GM10266 (cell line): Measurements from ENCODE around the gene GLIS2.

Experiments used
- DNase-seq: peaks from one replicate; pipeline ENCODE4 v3.0.0; 2012; ENCODE audit errors: extremely low spot score
- TF ChIP-seq, protein P1 (sequence below): IDR thresholded peaks from 2 replicates; pipeline ENCODE4 v1.5.1; 2012; ENCODE audit warnings: mild to moderate bottlenecking, low read depth; ENCODE audit not compliant: control insufficient read depth, insufficient read depth; ENCODE audit errors: missing control alignments

Gene GLIS2

DNA sequence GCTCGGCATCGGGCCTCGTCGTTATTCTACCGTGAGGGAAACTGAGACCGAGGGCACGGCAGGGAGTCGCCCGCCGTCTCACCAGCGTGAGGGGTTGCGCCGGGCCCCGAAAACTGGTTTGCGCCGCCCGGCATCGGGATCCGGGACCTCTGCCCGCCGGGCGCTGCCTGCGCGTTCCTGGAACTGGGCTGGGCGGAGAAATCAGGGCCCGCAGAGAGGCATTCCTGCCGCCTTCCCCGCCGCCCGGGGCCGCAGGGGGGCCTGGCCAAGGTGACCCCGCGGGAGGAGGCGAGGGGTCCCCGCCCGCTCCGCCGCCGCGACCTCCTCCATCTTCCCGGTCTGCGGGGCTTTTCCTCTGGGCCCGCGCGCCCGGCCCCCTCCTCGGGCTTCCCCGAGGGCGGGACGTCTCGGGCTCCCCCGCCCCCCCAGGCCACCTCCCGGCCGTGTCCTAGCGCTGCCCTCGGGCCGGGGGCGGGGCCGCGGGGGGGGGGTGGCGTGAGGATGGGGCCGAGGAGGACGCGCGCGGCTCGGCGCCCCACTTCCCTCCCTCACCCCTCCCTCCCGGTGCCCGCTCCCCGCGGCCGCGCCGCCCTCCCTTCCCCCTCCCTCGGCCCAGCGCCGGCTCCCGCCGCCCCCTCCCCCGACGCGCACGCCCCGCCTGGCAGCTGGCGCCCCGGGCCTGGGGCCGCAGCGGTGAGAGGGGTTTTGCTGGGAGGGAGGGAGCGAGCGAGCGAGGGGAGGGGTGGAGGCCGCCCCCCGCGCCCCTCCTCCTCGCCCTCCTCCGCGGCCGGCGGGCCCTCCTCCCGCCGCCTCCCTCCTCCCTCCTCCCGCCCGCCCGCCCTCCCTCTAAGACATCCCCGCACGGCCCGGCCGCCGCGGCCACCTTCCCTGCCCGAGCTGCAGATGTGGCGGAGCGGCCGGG lies at the start of gene GLIS2:
GLIS2 (plus strand) TSS at position 882 of the 922 bp plus-strand sequence. CDS start 16,214 bp downstream, outside the sequence.
- TF ChIP-seq, protein P1, sequence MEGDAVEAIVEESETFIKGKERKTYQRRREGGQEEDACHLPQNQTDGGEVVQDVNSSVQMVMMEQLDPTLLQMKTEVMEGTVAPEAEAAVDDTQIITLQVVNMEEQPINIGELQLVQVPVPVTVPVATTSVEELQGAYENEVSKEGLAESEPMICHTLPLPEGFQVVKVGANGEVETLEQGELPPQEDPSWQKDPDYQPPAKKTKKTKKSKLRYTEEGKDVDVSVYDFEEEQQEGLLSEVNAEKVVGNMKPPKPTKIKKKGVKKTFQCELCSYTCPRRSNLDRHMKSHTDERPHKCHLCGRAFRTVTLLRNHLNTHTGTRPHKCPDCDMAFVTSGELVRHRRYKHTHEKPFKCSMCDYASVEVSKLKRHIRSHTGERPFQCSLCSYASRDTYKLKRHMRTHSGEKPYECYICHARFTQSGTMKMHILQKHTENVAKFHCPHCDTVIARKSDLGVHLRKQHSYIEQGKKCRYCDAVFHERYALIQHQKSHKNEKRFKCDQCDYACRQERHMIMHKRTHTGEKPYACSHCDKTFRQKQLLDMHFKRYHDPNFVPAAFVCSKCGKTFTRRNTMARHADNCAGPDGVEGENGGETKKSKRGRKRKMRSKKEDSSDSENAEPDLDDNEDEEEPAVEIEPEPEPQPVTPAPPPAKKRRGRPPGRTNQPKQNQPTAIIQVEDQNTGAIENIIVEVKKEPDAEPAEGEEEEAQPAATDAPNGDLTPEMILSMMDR = no peak
- peak; percentile 82 for DNase-seq

DNA sequence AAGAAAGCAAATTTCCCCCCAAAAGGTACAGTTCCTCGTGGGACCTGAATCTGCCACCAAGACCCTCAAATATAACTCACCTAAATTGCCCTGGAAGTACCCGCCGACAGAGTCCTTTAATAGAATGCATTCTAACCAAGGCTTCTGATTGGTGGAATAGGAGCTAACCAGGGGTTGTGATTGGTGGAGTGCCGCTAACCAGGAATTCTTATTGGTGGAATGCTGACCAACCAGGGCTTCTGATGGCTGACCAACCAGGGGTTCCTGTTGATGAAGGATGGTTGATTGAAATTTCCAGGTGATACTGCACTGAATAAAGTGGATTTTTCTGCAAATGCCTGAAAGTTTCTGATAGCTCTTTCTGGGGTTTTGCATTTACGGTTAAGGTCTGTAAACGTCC lies 49.5 kb upstream of the GLIS2 start:
- TF ChIP-seq, protein P1 = no peak
- DNase-seq = no peak

DNA sequence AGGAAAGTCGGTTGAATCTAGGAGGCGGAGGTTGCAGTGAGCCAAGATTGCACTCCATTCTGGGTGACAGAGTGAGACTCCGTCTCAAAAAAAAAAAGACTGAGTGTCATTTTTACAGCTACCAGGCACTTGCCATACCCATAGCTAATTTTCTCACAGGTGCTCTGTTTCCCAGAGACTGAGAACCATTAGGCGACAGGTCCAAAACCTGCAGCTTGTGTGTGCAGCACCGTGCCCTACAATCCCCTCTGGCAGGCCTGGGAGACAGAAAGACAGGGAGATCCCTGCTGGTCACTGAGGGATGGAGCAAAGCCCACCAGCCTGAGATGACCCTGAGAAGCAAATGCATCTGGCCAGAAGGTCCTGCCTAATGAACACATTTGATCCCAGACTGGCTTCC lies 45.8 kb upstream of the GLIS2 start:
- TF ChIP-seq, protein P1 = no peak
- no peak for DNase-seq

DNA sequence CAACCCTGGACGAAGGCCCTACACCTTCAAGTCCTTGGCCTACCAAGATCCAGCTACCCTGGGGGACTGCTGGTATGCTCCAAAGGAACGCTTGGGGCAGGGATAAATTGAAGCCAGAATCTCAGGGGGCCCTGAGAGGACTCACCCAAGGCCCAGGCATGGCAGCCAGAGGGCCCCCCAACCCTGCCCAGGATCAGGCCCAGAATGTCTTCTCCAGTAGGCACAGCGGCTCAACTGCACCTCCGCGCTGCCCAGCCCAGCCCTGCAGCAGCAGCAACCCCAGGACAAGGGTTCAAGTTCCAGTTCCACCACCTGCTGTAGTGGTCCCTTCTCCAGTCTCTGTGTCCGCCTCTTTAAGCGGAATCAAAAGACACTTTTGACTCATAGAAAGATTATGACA lies 45.3 kb upstream of the GLIS2 start:
- TF ChIP-seq, protein P1 = no peak

DNA sequence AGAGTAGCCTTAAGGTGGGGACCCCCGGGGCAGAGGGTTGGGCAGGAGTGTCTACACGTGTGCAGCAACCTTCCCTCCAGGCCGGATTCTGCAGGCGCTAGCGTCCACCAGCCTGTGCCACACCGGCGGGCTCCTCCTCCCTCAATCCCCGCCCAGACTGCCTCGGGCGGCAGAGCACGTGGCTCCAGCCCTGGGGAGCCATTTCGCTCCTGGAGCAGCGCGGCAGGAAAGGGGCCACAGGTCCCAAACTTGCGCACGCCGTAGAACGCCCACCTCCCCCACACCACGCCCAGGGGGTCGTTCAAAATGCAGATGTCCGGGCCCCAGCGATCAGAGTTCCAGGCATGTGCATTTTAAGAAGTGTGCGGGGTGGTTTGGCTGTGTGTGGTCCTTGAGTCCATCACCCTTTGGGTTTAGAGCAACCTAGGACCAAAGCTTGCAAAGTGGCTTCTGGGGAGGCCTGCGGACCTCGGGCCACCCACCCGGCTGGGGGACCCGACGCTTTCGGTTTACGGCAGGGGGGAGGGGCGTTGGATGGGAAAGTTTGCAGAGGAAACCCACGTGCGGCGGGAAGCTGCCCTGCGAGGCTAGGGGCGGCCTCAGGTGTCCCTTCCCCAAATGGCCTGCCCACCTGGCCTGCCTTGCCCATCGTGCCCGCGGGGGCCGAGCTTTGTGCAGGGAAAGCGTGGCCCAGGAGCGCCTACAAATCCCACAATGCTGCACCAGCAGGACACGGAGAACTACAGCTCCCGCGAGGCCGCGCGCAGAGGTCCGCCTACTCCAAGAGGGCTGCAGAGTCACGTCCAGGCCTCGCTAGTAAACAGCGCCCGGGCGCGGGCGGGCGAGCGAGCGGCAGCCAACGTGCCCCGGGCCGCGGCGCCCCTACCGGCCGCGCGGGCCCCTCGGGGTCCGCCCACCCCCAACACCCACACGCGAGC lies 44.4 kb upstream of the GLIS2 start:
- peak; percentile 94 for DNase-seq
- TF ChIP-seq, protein P1 = peak; percentile 43

More for the DNA sequence above, 45.3 kb upstream of the GLIS2 start:
- DNase-seq = no peak

DNA sequence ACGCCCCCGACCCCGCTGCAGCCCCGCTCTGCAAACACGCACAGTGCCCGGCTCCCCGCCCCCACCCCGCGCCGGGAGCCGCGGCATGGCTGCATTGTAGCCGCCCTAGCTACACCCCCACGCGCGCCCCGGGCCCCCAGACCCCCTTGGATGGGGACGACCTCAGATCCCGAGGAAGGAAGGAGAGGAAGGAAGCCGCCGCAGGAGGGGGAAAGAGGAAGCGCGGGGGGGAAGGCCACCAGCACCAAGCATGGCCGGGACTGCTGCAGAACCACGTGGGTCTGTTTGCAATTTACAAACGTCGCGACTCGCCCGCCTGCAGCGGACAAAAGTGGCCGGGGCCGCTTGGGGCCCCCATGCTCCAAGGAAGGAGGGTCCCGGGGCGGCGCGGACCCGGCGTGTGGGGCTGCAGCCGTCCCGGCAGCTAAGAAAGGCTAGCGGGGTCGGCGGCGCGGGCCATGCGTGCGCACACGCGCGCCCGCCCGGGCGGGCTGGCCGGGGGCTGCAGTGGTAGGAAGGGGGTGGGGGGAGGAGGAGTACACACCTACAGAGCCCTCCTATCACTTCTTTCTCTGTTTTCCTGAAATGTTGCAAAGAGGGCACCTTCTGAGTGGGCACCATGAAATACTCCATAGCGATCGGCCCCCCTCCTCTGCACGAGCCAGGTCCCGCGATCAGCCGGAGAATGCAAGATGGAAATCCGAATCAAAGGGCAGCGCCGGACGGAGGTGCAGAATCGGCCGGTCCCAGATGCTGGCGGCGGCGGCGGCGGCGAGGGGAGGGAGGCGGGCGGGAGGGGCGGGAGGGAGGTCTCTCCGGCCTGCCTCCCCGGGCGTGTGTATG lies 43.5 kb upstream of the GLIS2 start:
- peak; percentile 80 for DNase-seq
- TF ChIP-seq, protein P1 = no peak
